ENCODE data around the gene TCF7L1.

The TCF7L1 gene

GRCh38 chr2:85221067-85221691 is 88.0 kb downstream of the TCF7L1 start:
- DNase-seq (ENCODE audit: low read depth in 2 of 3, low spot score in 1 of 3), result no peak

GRCh38 chr2:85222792-85223191 is 89.6 kb downstream of the TCF7L1 start:
- no peak for DNase-seq (ENCODE audit: low read depth in 2 of 3, low spot score in 1 of 3)

GRCh38 chr2:85226783-85227182 is 93.6 kb downstream of the TCF7L1 start:
- no peak for DNase-seq (ENCODE audit: low read depth in 2 of 3, low spot score in 1 of 3)

GRCh38 chr2:85230679-85231467 is 97.7 kb downstream of the TCF7L1 start:
- no peak for DNase-seq (ENCODE audit: low read depth in 2 of 3, low spot score in 1 of 3)

- DNase-seq (ENCODE audit: low read depth in 2 of 3, low spot score in 1 of 3), result no peak
Observed at GRCh38 chr2:85231468-85231805, 98.2 kb downstream of the TCF7L1 start.

- no peak for DNase-seq (ENCODE audit: low read depth in 2 of 3, low spot score in 1 of 3)
Observed at GRCh38 chr2:85231952-85232351, 98.8 kb downstream of the TCF7L1 start.

- DNase-seq (ENCODE audit: low read depth in 2 of 3, low spot score in 1 of 3), result no peak
Observed at GRCh38 chr2:85234868-85235267, 101.7 kb downstream of the TCF7L1 start.

- no peak for DNase-seq (ENCODE audit: low read depth in 2 of 3, low spot score in 1 of 3)
Observed at GRCh38 chr2:85235281-85235680, 102.1 kb downstream of the TCF7L1 start.

- DNase-seq (ENCODE audit: low read depth in 2 of 3, low spot score in 1 of 3), result no peak
Observed at GRCh38 chr2:85236084-85236483, 102.9 kb downstream of the TCF7L1 start.

- no peak for DNase-seq (ENCODE audit: low read depth in 2 of 3, low spot score in 1 of 3)
Observed at GRCh38 chr2:85237849-85238565, 104.8 kb downstream of the TCF7L1 start.

- DNase-seq (ENCODE audit: low read depth in 2 of 3, low spot score in 1 of 3), result no peak
Observed at GRCh38 chr2:85238607-85239006, 105.4 kb downstream of the TCF7L1 start.

- DNase-seq (ENCODE audit: low read depth in 2 of 3, low spot score in 1 of 3), result no peak
Observed at GRCh38 chr2:85239102-85239501, 105.9 kb downstream of the TCF7L1 start.

- no peak for DNase-seq (ENCODE audit: low read depth in 2 of 3, low spot score in 1 of 3)
Observed at GRCh38 chr2:85240055-85240454, 106.9 kb downstream of the TCF7L1 start.

GRCh38 chr2:85242321-85242720 is 109.1 kb downstream of the TCF7L1 start:
- no peak for DNase-seq (ENCODE audit: low read depth in 2 of 3, low spot score in 1 of 3)

GRCh38 chr2:85243101-85244072 is 110.2 kb downstream of the TCF7L1 start:
- peak in 2 of 3 donors; percentile 4 to 16 for DNase-seq (ENCODE audit: low read depth in 2 of 3, low spot score in 1 of 3)

GRCh38 chr2:85244828-85245227 is 111.6 kb downstream of the TCF7L1 start:
- no peak for DNase-seq (ENCODE audit: low read depth in 2 of 3, low spot score in 1 of 3)

GRCh38 chr2:85245891-85246290 is 112.7 kb downstream of the TCF7L1 start:
- DNase-seq (ENCODE audit: low read depth in 2 of 3, low spot score in 1 of 3), result no peak

GRCh38 chr2:85246348-85246747 is 113.2 kb downstream of the TCF7L1 start:
- DNase-seq (ENCODE audit: low read depth in 2 of 3, low spot score in 1 of 3), result no peak

GRCh38 chr2:85247610-85248009 is 114.4 kb downstream of the TCF7L1 start:
- no peak for DNase-seq (ENCODE audit: low read depth in 2 of 3, low spot score in 1 of 3)

- DNase-seq (ENCODE audit: low read depth in 2 of 3, low spot score in 1 of 3), result no peak
Observed at GRCh38 chr2:85248773-85249509, 115.7 kb downstream of the TCF7L1 start.
